Esophagus squamous epithelium (tissue), 5 donors: Measurements from ENCODE around the gene FUCA2. TPM values are rescaled to one million over a fixed set of nuclear protein-coding genes. Genes with fewer than 3 reads are reported as not detected.
"Not testable (repeated sequence)": the region's sequence is repeated elsewhere in the genome, so short reads cannot be mapped to it uniquely, and the experiment has no call there.

Source experiments
- DNase-seq: peaks from one replicate; lab custom pipeline; 2025; lab: John Stamatoyannopoulos, UW
- H3K27ac ChIP-seq, 4 donors: fragments of 200-600 bp; sonication (generic); one replicate each; pipeline ENCODE4 v1.5.1; 2016 to 2019; ENCODE audit warnings: mild to moderate bottlenecking in 1 of 4
- H3K27me3 ChIP-seq, 4 donors: fragments of 200-600 bp; sonication (generic); 1 replicate in 3 of 4; 2 replicates in 1 of 4; pipeline versions ENCODE4 v1.5.1 to v1.6.0; 2017 to 2021; ENCODE audit warnings: antibody characterized with exemption in 1 of 4
- H3K36me3 ChIP-seq, 3 donors: fragments of 200-600 bp; sonication (generic); one replicate each; pipeline ENCODE4 v1.5.1; 2016 to 2019
- H3K4me1 ChIP-seq, 3 donors: fragments of 200-600 bp; sonication (generic); one replicate each; pipeline ENCODE4 v1.5.1; 2017 to 2019
- H3K4me3 ChIP-seq, 4 donors: fragments of 200-600 bp; sonication (generic); 1 replicate in 3 of 4; 2 replicates in 1 of 4; pipeline ENCODE4 v1.5.1; 2016 to 2019; ENCODE audit warnings: mild to moderate bottlenecking in 2 of 4, moderate library complexity in 1 of 4
- H3K9me3 ChIP-seq, 3 donors: fragments of 200-600 bp; sonication (generic); one replicate each; pipeline ENCODE4 v1.5.1; 2016 to 2019
- WGBS, 2 donors: methylation state at CpG; one replicate each; pipeline ENCODE4 v1.1.5; 2018; 5-methylcytosine and 5-hydroxymethylcytosine counted together
- intact Hi-C: fragments of 100-400 bp; cut with DNase I; formaldehyde crosslinking; loops from one replicate; pipeline ENCODE4 v1.15.0; 2022
- small RNA-seq, 4 donors: library from RNA; depleted of rRNA; stranded (forward); fragments of <200 nt; gene quantifications; one replicate each; pipeline ENCODE3, GENCODE V24; 2016
- total RNA-seq, 4 donors: library from RNA; depleted of rRNA; stranded (reverse); fragments of >200 nt; gene quantifications; one replicate each; pipeline ENCODE4 v1.1.0, GENCODE V29; 2016
- TF ChIP-seq, protein P1 (sequence below), 6 experiments: fragments of 450-650 bp in 4 of 6; fragments of 200-600 bp in 2 of 6; sonication (generic) in 2 of 6; IDR thresholded peaks; one replicate each; pipeline ENCODE4 v1.5.1; 2016 to 2019; ENCODE audit warnings: antibody characterized with exemption in 6 of 6, mild to moderate bottlenecking in 4 of 6, moderate library complexity in 4 of 6
- donor health status: DM: yes; HTN: yes; CAD: no.

FUCA2 gene
- total RNA-seq, 4 donors from 2014 or later, result 10.5 to 21.6 (median 18.4) TPM

DNA sequence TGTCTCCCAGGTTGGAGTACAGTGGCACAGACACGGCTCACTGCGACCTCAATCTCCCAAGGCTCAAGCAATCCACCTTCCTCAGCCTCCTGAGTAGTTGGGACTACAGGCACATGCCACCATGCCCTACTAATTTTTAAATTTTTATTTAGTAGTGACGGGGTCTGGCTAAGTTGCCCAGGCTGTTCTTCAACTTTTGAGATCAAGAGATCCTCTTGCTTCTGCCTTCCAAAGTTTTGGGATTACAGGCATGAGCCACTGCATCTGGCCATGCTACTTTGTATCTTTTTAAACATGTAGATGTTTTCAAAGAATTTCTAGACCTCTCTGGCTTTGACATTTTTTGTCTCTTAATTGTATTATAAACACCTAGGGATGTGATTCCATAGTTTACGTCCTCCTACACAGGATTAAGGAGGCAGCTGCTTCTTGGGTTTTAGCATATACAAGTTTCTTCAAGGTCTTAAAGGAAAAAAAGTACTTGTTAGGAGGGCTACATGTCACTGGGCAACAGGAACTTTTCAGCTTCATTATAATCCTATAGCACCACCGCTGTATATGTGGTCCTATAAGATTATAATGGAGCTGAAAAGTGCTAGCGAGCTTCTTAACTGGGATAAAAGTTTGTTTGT, 62.3 kb downstream of the FUCA2 start:
- Histone ChIP-seq H3K36me3 (peaks cover 0 to 7% (median 0%) of the 10 kb centered on the region in 3 donors), H3K4me3 (peak overlapping the region; percentile 50 to 80 (median 76)), H3K27ac (peak overlapping the region in 3 of 4 donors; percentile 72 to 90 (median 86)), H3K9me3 (no peaks in the 10 kb centered on the region), H3K27me3 (no peaks in the 10 kb centered on the region), H3K4me1 (peaks cover 0 to 43% (median 13%) of the 10 kb centered on the region in 3 donors)
- intact Hi-C loops, result no loop called here
- WGBS, 2 donors, result 62 to 63% methylated on average over 6 of the region's 6 CpGs
- no peak for DNase-seq
- TF ChIP-seq, protein P1, sequence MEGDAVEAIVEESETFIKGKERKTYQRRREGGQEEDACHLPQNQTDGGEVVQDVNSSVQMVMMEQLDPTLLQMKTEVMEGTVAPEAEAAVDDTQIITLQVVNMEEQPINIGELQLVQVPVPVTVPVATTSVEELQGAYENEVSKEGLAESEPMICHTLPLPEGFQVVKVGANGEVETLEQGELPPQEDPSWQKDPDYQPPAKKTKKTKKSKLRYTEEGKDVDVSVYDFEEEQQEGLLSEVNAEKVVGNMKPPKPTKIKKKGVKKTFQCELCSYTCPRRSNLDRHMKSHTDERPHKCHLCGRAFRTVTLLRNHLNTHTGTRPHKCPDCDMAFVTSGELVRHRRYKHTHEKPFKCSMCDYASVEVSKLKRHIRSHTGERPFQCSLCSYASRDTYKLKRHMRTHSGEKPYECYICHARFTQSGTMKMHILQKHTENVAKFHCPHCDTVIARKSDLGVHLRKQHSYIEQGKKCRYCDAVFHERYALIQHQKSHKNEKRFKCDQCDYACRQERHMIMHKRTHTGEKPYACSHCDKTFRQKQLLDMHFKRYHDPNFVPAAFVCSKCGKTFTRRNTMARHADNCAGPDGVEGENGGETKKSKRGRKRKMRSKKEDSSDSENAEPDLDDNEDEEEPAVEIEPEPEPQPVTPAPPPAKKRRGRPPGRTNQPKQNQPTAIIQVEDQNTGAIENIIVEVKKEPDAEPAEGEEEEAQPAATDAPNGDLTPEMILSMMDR (IDR thresholded peaks at IDR 0.05), result no peak

DNA sequence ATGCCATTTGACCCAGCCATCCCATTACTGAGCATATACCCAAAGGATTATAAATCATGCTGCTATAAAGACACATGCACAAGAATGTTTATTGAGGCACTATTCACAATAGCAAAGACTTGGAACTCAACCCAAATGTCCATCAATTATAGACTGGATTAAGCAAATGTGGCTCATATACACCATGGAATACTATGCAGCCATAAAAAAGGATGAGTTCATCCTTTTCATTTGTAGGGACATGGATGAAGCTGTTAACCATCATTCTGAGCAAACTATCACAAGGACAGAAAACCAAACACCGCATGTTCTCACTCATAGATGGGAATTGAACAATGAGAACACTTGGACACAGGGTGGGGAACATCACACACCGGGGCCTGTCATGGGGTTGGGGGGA, 63.7 kb downstream of the FUCA2 start:
- 100% methylated on average over 2 of the region's 2 CpGs for WGBS, 2 donors
- DNase-seq, H3K4me3 ChIP-seq, H3K36me3 ChIP-seq, H3K27me3 ChIP-seq, H3K27ac ChIP-seq, intact Hi-C loops, H3K9me3 ChIP-seq: not testable (repeated sequence)
- H3K4me1 ChIP-seq, result peaks cover 0 to 34% (median 13%) of the 10 kb centered on the region in 3 donors

Small RNA genes lying within 50 kb of the gene (small RNA-seq; reads per million reads assigned to genes)
- 0 to 0.36 (median 0.22) reads per million in 4 donors for gene RNA5SP221

Other genes with a start within 250 kb of the FUCA2 start
- 10 to 100 TPM in 1 of 4 donors, 1 to 10 TPM in 3; 3.5 to 12.0 (median 6.7) TPM for gene ADAT2, start 61.0 kb downstream of the FUCA2 start, total RNA-seq
- 10 to 100 TPM; 17.6 to 27.9 (median 22.3) TPM for gene PEX3, start 60.9 kb downstream of the FUCA2 start, total RNA-seq
- gene PHACTR2, start 166.2 kb upstream of the FUCA2 start, total RNA-seq, result 10 to 100 TPM; 25.1 to 76.9 (median 45.1) TPM